ENCODE results near the gene ELL2. TPM values are rescaled to one million over a fixed set of nuclear protein-coding genes. Genes with fewer than 3 reads are reported as not detected.

The ELL2 gene
- polyA plus RNA-seq, 1 of the 3 experiments (the other 2 are of a cell fraction) = 18.4 TPM

DNA sequence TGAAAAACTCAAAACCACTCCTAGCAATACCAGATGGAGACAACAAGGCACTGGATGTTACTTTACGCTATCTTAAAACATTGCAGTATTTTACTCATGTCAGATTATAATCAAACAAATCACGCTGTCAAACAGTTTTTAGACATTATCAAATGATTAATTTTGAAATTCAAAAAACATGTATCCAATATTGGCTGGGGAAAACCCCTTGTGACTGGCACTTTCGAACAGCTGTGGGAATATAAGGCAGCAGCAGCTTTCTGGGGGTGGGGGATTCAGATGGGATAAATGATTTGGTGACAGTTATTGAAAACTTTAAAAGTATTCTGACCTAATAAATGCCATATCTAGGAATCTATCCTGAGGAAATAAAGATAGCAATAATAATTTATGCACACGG, 28.7 kb downstream of the ELL2 start:
- WGBS (ENCODE audit: low lambda C conversion rate) = 83% methylated on average over 4 of the region's 4 CpGs
- TF ChIP-seq, protein P1, sequence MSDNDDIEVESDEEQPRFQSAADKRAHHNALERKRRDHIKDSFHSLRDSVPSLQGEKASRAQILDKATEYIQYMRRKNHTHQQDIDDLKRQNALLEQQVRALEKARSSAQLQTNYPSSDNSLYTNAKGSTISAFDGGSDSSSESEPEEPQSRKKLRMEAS (IDR thresholded peaks at IDR 0.05; ENCODE audit: low read depth) = no peak
- TF ChIP-seq RXRA (IDR thresholded peaks at IDR 0.05; ENCODE audit: borderline replicate concordance, low read depth) = no peak
- TF ChIP-seq NRF1 (IDR thresholded peaks at IDR 0.05; ENCODE audit: low read depth, low read length) = no peak
- TF ChIP-seq SIN3A (IDR thresholded peaks at IDR 0.05; ENCODE audit: borderline replicate concordance, low read depth, low read length) = no peak
- no peak for TF ChIP-seq NFIC (IDR thresholded peaks at IDR 0.05; ENCODE audit: borderline replicate concordance)
- no peak for TF ChIP-seq RAD21 (IDR thresholded peaks at IDR 0.05; ENCODE audit: low read length)
- TF ChIP-seq, protein P2, sequence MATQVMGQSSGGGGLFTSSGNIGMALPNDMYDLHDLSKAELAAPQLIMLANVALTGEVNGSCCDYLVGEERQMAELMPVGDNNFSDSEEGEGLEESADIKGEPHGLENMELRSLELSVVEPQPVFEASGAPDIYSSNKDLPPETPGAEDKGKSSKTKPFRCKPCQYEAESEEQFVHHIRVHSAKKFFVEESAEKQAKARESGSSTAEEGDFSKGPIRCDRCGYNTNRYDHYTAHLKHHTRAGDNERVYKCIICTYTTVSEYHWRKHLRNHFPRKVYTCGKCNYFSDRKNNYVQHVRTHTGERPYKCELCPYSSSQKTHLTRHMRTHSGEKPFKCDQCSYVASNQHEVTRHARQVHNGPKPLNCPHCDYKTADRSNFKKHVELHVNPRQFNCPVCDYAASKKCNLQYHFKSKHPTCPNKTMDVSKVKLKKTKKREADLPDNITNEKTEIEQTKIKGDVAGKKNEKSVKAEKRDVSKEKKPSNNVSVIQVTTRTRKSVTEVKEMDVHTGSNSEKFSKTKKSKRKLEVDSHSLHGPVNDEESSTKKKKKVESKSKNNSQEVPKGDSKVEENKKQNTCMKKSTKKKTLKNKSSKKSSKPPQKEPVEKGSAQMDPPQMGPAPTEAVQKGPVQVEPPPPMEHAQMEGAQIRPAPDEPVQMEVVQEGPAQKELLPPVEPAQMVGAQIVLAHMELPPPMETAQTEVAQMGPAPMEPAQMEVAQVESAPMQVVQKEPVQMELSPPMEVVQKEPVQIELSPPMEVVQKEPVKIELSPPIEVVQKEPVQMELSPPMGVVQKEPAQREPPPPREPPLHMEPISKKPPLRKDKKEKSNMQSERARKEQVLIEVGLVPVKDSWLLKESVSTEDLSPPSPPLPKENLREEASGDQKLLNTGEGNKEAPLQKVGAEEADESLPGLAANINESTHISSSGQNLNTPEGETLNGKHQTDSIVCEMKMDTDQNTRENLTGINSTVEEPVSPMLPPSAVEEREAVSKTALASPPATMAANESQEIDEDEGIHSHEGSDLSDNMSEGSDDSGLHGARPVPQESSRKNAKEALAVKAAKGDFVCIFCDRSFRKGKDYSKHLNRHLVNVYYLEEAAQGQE (IDR thresholded peaks at IDR 0.05; ENCODE audit: low read depth, low read length) = no peak
- TF ChIP-seq EZH2phosphoT487 (IDR thresholded peaks at IDR 0.05; ENCODE audit: borderline replicate concordance, low read depth) = no peak
- TF ChIP-seq FOXJ3 (CRISPR knock-in tag; IDR thresholded peaks at IDR 0.05) = no peak
- TF ChIP-seq CTCF (IDR thresholded peaks at IDR 0.05) = no peak
- no peak for TF ChIP-seq MEF2A (IDR thresholded peaks at IDR 0.05; ENCODE audit: borderline replicate concordance, low read depth)
- TF ChIP-seq TAF1 (IDR thresholded peaks at IDR 0.05; ENCODE audit: borderline replicate concordance, low read depth, low read length) = no peak
- no peak for TF ChIP-seq CHD2 (IDR thresholded peaks at IDR 0.05; ENCODE audit: low read length, partially characterized antibody)
- Histone ChIP-seq H3K9me3 (no peaks in the 10 kb centered on the region), H3K27ac (ENCODE audit: low read depth in 2 of 2, low read length in 1 of 2) (no peak overlapping the region), H3K27me3 (ENCODE audit: insufficient read depth) (no peaks in the 10 kb centered on the region), H3K9me2 (no peaks in the 10 kb centered on the region), H4K20me1 (ENCODE audit: insufficient read depth) (peaks cover 47% of the 10 kb centered on the region), H3K36me3 (replicated peaks in 1 of 2; ENCODE audit: control insufficient read depth in 1 of 2, insufficient read depth in 2 of 2, low read length in 1 of 2) (peaks cover 8 to 41% of the 10 kb centered on the region in 2 experiments), H3K4me2 (no peak overlapping the region), H2AFZ (ENCODE audit: low read depth) (no peak overlapping the region), H3F3A (replicated peaks; ENCODE audit: insufficient read depth) (peaks cover 35% of the 10 kb centered on the region), H3K9ac (no peak overlapping the region), H3K4me3 (ENCODE audit: low read depth in 2 of 2, low read length in 1 of 2) (no peak overlapping the region), H3K79me2 (ENCODE audit: insufficient read depth) (peaks cover 99% of the 10 kb centered on the region), H3K4me1 (ENCODE audit: control insufficient read depth in 1 of 2, insufficient read depth in 2 of 2, low read depth in 1 of 2, low read length in 1 of 2) (peaks cover 0 to 9% of the 10 kb centered on the region in 2 experiments; a peak in 2 of 4 replicates)
- ChIA-PET POLR2A (no interaction called here), CTCF (no interaction called here)
- no peak for DNase-seq

Measured in SK-N-SH (cell line).